Stimulated activated naive CD4-positive, alpha-beta T cell treated with Interleukin-2 at 50 U/mL for 16 hours (primary cell): ENCODE results near the gene HDAC4.

Source experiments
- DNase-seq: peaks from one replicate; lab custom pipeline; 2025; lab: John Stamatoyannopoulos, UW

HDAC4 gene

DNA sequence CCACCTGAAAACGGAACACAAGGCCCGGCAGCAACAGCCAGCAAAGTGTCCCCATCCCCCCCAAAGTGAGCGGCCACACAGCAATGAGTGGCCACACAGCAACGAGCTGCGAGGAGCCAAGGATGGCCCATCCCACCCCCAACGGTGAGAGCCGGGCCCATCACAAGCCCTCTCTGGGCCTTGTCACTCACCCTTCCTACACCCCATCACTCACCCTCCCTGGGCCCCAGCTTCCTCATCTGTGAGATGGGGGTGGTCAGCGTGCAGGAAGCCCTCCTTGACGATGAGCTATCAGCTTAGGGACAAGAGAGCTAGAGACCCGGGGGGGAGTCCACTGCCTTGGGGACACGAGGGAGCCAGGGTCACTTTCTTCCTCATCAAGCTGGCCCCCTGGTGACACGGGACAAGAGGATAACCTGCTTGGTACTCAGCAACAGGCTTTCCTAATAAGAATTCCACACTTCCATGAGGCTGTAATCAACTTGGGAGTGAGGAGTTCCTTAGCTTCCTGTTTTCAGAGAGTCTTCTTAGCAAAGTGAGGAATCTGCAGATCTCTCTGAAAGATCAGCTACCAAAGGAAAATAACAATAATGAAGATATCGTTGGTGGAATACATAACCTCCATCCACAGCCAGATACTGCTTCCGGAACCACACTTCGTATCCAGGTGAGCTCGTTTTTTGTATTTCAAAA lies 92.8 kb downstream of the HDAC4 start:
- DNase-seq, result no peak

DNA sequence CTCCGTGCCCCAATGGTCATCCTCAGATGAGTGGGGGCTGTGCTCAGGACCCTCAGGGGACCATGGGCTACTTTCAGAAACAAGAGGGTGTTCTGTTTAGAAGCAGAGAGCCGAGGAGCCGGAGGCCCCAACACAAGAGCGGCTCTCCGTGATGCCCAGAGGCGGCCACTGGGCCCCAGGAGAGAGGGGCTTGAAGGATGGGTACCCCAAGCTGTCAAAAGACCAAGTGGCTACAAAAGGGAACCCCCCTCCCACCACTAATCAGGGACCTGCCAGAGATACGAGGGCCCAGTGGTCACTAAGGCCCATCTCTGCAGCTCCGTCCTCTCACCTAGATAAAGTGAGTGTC lies 93.6 kb downstream of the HDAC4 start:
- DNase-seq, result no peak

DNA sequence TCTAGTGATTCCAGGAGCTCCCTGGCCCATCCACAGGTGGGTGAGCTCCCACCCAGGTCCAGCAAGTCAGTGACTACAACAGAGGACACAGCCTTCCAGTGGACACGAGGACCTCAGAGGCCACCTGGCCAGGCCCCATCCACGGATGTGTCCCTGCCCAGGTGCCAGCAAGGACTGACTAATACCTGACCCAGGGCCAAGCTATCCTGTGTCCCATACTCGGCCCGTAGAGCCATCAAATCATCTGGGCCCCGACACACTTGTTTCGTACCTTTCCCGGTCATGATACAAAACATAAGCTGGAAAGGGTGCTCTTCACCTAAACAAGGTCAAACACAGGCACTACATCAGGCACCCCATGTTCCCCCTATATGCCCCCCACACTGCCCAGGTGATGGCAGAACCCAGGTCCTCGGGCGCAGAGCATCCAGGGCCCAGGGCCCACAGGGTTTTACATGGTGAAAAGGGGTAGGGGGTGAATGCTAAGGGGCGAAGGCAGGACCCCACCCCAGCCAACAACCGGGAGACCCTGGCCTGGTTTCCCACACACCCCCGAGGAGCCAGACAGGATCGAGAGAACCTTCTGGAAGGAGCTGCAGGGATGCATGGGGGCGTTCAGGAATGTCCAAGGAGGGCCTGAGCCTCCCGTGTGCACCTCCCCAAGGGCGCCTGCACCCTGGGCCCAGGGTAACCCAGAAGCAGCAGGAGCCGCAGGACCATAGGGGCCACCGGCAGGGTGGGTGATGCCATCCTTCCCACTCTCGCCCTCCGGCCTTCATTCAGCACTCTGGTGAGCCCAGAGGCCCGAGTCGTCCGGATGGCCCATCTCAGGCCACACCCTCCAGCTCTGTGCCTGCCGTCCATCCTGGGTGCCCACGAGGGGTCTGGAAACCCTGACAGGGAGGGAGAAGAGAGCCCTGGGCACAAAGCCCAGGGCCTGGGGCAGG lies 94.3 kb downstream of the HDAC4 start:
- DNase-seq, result no peak

DNA sequence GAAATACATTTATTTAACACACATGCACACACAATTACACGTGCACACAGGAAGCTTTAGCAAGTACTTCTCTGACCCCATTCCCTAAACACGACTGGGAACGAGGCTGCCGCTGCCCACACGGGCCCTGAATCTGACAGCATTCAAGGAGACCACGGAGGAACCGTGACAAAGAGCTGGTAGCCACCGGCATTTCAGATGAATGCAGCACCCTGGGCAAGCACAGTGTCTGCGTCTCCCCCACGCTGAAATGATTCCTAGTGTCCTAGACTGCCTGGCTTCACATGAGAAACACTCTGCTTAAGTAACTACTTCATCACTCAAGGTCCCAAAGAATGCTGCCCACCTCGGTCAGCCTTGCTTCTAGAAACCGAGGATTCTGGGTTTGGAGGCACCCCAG lies 95.0 kb downstream of the HDAC4 start:
- DNase-seq, result no peak

DNA sequence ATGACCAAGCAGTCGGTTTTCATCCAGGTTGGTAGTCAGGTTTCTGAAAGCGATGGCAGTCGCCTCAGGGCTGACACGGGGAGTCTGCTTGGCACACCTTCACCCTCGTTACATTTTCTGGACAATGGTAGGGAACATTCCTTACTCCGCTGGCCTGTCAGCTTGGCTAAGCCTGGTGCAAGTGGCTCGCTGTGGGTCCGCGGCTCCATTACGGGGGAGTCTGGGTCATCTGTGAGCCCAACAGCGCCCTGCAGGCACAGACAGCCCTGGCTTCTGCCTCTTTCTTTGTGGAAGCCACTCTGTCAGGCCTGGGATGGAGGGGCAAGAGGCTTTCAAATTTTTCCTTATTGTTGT lies 95.6 kb downstream of the HDAC4 start:
- no peak for DNase-seq

DNA sequence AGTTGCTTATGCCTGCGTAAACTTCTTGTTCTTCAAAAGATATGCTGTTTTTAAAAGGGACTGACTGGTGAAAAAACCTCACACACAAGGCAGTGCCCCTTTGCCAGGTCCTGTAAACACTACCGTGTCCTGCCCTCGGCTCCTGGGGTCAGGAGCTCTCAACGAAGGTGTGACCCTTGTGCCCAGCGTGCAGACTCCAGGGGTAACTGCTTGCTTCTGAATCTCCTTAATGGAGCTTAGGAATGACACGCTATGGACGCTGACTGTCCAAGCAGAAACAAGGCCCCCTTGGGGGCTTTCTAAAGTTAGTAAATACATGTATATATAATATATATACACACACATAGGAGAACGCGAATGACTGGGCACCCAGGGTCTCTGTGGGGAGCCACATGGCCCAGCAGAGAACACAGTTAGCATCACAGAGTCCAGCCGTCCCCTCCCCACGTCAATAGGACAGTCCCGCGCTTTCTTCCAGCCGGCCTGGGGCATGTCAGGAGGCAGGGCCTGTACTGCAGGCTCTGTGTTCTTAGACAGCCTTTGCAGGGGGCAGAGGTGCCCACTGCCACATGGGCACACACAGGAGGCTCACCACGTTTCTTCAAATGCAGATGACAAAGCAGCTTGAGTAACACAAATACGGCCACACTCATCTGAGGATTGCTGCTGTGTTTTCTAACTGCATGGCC lies 96.1 kb downstream of the HDAC4 start:
- no peak for DNase-seq

DNA sequence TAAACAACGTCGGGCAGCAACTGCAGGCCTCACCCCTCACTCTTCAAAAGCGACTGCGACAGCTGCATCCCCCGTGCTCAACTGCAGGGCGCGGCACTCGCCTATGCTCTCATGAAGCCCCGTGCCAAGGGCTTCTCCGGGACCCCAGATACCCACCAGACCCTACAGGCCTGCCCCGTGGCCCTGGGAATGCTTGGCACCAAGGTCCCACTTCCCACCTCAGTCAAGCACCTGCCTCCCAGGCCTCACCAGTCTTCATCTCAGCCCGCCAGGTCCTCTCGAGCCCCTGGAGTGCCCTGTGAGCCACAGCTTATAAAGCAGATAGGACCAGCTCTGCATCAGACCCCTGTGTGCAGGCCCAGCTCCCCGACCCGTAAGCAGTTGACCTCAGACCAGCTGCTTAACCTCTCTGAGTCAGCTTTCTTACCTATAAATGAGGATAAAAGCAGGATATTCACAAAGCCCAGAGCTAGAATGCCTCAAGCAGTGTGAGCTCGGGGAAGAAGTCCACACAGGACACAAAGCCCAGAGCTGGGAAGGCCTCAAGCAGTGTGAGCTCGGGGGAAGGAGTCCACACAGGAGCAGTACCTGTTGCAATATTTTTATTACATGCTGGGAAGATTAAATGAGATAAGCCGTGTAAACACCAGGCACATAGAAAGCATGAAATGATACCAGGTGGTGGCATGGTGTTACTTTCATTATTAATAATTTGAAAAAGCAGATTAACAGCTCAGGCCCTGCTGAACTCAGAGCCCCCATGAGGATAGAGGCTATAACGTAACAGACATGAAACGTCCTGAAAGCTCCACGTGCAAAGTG lies 96.9 kb downstream of the HDAC4 start:
- DNase-seq, result no peak

DNA sequence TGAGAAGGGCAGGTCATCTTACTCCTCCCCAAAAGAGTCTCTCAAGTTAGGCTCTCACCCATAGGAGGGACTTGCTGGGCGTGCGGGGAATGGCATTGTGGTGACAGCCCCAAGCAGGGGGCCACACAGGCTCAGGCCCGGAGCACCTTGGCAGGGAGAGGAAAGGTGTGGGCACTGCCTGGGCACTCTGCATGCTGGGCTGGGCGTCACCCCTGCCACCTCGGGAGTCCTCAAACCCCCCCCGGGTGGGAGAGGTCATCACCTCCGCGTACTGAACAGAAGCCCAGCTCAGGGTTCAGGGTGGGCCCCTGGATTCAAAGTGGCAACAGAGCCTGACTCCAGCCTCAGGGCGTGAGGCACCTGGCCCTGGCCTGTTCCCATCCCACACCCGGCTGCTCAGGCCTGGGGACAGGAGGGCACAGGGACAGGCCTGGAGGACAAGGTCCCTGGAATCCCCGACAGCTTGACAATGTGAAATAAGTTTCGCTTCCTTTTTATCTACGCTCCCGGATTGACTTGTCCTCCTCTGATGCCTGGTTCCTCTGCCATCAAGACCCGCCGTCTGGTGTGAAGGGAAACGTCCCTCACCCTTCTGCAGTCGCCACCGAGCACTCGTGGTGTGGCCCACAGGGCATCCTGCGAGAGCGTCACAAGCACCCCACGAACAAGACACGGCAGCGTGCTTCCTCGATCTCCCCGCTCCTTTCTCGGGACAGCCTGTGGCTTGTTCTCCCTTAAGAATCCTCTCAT lies 97.8 kb downstream of the HDAC4 start:
- no peak for DNase-seq

DNA sequence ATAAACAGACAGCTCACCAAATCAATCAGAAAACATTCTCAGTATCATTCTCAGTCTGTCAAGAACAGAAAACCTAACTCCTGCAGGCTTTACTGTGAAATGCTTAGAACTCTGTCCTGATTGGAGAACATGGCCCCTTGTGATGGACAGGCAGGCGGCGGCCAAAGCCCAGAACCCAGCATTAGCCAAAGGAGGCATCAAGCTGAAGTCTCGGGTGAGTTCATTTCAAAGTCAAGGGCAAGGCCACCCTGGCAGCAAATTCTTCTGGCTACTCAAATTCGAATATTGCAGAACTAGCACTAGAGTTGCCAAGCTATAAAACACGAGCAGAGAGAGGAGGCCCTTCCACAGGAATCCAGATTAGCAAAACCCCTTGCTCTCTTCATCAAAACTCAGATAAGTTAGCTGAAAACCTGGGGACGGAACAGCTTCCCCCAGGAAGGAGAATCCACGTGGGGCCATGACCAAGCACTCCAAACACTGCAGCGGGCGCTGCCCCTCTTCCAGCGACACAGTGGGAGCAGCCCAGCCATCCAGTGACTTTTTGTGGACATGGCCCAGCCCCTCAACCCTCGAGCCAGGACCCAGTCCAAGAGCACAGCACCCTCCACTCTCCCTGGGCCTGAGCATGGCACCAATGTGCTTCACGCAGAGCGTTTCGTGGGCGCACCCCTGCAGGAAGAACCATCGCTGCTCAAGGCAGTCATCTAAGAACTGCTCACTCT lies 98.6 kb downstream of the HDAC4 start:
- DNase-seq, result no peak

DNA sequence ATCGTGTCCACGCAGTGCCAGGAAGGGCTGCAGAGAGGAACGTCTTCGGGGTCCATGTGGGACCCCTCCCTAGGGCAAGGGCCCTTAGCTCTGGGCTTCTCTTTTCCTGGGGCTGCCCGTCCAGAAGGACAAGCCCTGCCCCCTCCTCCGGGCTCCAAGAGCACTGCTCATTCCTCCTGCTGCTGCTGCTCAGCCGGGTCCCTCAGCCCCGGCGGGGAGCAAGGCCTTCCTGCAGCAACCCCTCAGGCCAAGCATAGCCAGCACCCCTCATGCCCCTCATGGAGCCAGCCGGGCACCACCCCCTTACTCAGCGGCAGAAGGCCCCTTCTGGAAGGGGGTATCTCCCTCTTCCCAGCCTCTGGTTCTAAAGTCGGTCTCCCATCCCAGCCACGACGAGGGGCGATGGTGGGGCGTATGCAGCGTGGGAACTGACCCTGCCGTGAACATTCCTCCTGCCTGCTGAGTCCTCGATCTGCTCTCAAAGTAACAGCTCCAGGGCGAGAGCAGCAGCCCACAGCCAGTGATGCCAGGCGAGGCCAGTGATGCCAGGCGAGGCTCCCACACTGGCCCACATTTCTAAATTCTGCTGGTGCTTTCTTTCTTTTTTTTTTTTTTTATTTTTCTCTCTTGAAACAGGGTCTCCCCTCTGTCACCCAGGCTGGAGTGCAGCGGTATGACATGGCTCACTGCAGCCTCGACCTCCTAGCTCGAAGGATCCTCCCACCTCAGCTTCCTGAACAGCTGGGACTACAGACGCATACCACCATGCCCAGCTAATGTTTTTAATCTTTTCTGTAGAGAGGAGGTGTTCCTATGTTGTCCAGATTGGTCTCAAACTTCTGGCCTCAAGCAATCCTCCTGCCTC lies 99.7 kb downstream of the HDAC4 start:
- no peak for DNase-seq

DNA sequence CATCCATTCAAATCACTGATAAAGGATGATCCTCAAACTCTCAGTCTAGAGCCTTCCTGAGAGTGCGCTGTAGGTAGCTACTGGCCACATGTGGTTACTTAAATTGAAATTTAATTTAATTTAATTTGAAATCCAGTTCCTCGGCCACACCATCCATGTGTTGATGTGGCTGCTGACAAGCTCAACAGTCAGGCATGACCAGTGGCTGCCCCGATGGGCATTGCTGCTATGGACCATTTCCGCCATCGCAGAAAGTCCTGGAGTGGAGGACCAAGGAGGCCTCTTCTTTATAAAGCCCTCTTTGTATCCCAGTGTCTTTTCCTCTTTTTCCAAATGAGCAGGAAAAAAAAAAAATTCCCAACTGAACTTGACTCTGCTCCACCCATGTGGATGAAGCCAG lies 100.6 kb downstream of the HDAC4 start:
- DNase-seq, result no peak

DNA sequence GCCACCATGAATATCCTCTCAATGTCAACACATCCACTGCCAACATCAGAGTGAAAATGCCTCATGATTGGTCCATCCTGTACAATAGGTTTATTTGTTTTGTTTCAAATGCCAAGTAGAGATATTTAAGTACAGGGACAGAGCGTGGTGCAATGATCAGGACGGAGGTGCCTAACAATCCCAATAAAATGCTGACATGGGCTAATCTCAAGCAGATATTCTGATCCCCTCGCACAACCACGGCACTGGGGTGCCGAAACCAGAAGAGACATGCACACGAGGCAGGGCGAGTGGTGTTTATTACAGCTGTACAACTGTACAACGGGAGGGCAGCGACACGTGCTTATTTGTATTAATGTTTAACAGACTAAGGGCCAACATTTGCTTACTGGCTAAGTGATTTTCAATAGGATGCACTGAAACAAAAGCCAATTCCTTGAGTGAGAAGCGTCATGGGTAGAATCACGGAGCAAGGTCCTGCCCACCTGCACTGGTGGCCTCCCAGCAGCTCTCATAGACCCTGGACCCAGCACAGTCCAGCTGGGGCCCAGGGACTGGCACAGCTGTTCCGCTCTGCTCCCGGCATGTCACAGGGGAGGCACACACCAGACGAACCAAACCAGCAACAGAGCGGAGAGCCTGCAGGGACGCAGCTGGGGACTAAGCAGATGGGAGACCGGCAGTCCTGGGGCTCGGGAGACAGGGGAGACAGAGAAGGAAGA lies 101.4 kb downstream of the HDAC4 start:
- DNase-seq, result no peak

DNA sequence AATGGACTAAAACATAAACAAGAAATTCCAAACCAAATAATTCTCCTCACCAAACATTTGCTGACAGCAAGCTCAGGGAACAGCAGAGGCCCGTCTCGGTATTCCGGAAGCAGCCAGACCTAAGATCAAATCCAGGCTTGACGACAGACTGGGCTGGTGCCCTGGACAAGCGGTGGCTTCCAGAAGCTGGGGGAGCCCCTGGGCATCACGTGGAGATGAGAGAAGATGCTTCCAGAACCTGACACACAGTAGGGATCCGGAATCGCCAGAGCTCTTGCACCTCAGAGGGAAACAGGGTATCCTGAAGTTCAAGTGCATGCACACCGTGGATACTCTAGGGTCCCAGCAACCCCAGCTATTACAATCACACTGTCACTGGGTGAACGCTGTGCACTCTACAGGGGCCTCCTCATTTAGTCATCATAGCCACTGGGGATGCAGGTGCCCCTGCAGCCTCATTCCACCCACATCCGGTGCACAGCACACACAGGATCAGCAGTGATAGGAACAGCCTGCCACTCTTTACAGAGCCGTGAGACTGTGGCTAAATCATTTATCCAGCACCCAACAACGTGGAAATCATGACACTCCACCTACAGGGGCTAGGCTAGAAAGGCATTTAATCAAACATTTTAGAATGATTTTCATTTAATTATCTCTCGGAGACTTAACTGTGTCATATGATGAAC lies 102.6 kb downstream of the HDAC4 start:
- DNase-seq, result peak; percentile 70

DNA sequence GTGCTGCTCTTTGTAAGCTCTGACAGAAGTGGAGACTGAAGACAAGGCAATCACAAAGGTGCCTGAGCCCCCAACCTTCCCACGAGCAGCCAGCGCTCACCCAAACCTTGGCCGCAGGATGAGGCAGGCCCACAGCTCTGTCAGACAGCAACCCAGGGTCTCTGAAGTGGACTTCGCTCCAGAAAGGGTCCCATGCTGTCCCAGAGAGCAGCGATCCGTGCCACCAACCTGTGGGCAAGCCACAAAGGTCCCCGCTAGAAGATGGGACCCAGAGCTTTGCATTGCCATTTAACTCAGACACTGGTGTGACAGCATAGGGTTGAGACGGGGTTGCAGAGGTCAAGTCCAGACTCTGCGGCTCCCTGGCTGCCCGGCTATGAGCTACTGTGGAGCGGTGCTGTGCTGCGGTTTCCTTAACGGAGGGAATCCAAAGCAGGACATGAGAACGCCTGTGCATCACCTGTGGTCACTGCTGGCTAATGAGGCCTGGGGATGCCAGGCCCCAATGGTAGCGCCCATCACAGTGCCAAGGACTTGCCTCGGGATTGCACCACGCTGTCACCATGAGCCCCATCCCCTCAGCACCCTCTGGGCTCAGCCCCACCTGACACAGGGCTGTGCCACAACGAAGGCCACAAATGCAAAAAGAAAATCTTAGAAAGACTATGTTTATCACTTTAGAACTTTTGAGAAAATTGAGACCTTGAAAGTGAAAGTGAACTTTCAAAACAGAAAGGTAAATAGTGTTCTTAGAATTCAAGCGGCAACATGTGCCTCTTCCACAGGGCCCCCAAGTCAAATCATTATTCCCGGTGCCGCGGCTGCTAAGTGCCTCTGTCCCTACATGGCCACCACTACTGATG lies 103.4 kb downstream of the HDAC4 start:
- no peak for DNase-seq

DNA sequence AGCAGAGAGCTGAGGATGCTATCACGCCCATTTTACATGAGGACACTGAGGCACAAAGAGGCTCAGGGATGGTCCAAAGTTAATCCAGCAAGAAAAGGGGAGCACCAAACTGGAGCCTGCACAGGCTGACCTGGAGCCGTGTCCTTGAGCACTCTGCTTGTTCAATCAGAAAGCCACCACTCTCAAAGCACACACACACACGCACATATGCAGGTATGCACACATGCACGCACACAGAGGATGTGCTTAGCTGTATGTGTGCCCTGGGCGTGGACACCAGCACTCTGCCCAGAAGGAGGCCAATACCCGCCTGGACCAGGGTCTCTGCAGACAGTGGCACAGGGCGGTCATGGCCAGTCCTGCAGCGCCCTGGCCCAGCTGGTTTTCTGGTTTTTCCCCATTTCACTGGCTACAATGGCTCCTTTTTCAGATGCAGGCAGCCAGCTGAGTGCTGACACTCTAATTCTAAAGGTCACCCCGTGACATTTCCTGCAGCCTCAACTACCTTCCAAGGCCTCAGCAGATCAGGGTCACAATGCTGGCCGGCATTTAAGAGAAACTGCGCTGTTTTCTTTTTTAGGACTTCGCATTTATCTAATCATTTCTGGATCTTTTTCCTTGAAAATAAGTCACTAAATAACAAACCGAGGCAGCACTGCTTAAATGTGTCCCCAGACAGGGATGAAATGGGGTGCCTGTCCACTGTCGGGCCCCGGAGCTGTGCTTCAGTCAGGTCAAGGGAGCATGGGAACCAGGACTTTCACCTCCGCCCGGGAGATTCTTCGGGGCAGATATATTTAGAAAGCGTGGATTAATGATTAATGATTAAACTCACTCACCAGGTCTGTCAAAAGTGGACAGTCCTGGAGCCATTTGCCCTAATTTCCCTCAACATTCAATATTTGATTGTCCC lies 104.5 kb downstream of the HDAC4 start:
- DNase-seq, result no peak

DNA sequence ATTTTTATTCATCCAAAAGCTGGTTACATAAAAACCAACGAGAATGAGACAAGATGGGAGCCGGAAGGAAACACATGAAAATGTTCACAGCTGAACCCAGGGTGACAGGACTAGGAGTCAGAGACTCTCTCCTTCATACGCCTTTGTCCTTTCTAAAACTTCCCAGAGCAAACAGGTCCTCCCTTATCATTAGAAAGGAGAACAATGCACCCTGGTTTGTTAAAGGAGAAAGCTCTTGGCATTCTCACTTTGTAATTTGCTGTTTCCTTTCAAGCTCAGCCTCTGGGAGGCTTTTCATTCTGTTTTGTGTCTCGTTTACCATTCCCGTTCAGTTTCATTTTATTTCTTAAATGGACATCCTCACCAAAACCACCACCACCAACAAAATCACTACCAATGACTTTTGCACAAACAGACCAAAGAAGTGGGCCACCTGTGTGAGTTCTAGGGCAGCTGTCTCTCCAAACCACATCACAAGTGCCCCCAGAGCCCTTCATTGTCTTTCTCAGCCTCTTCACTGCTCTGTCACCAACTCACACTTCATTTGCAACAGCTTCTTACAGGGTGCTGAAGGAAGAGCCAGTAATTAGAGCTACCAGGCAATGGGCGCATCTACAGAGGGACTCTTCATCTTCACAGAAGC lies 105.3 kb downstream of the HDAC4 start:
- DNase-seq, result no peak
